ENCODE data around the gene SEC11C.
"Not testable (repeated sequence)": the region's sequence is repeated elsewhere in the genome, so short reads cannot be mapped to it uniquely, and the experiment has no call there.

Gene SEC11C

GRCh38 chr18:59139615-59140301 is at the start of gene SEC11C:
Gene SEC11C, plus strand, starts transcription at chr18:59139884. Its CDS starts 65 bp downstream, at chr18:59139949.
- DNase-seq (ENCODE audit: low read depth in 1 of 2, low spot score in 1 of 2) = peak; percentile 89

- no peak for DNase-seq (ENCODE audit: low read depth in 1 of 2, low spot score in 1 of 2)
These were observed 48.6 kb upstream of the SEC11C start for GRCh38 chr18:59090966-59091603.

DNA sequence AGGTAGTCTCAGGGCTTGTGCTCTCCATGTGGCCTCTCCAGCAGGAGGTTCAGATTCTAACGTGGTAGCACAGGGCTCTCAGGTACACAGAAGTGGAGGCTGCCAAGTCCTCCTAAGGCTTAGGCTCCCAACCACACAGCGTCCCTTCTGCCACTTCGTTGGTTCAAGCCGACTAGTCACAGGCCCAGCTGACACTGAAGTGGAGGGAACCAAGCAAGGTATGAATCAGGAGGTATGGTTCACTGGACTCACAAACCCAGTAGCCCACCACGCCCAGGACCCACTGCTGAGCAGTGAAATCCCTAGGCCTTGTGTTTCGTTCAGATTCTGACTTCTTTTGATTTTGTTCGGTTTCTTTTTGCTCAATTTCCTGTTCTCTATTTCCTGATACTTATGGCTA is 46.0 kb upstream of the SEC11C start:
- DNase-seq (ENCODE audit: low read depth in 1 of 2, low spot score in 1 of 2) = no peak

DNA sequence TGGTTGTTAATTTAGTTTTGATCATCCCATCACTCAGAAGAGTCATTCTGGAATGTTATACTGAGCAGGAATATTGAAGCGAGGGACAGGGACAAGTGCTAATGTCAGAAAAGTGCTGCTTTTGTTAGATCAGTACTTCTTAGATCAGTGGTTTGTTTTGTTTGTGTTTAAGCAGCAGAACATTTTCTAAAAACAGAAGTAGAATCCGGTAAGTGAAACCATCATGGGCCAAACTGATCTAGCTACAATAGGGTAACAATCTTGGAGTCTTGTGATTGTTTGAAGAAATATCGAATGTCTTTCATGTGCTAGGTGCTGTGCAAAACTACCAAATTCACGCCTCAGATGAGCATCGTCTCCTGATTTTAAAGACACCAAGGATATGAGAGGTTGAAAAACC is 45.1 kb upstream of the SEC11C start:
- DNase-seq (ENCODE audit: low read depth in 1 of 2, low spot score in 1 of 2) = no peak

GRCh38 chr18:59096098-59096789 is 43.4 kb upstream of the SEC11C start:
- DNase-seq (ENCODE audit: low read depth in 1 of 2, low spot score in 1 of 2) = no peak

GRCh38 chr18:59101830-59102414 is 37.8 kb upstream of the SEC11C start:
- DNase-seq (ENCODE audit: low read depth in 1 of 2, low spot score in 1 of 2) = no peak

DNA sequence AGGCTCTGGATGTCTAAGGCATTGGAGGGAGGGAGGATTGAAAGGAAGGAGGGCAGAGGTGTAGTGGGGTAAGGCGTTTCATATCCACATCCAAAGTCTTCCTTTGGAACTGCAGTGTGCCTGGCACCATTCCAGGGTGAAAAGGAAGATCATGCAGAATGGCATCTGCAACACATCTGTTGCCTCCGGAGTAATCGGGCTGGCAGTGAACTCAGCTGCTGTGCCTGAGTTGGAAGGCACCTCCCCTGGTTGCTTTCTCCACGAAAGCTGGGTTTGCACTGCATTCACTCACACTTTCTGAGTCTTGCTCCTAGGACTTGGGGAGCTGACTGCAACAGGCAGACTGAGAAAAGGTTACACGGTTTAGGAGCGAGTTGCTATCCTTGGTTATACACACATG is 30.3 kb upstream of the SEC11C start:
- no peak for DNase-seq (ENCODE audit: low read depth in 1 of 2, low spot score in 1 of 2)

- DNase-seq (ENCODE audit: low read depth in 1 of 2, low spot score in 1 of 2) = no peak
These were observed 25.5 kb upstream of the SEC11C start for GRCh38 chr18:59114160-59114559.

- no peak for DNase-seq (ENCODE audit: low read depth in 1 of 2, low spot score in 1 of 2)
These were observed 15.9 kb upstream of the SEC11C start for GRCh38 chr18:59123588-59124369.

- no peak for DNase-seq (ENCODE audit: low read depth in 1 of 2, low spot score in 1 of 2)
These were observed 15.3 kb upstream of the SEC11C start for GRCh38 chr18:59124370-59124704.

- no peak for DNase-seq (ENCODE audit: low read depth in 1 of 2, low spot score in 1 of 2)
These were observed 12.6 kb upstream of the SEC11C start for GRCh38 chr18:59127047-59127446.

DNA sequence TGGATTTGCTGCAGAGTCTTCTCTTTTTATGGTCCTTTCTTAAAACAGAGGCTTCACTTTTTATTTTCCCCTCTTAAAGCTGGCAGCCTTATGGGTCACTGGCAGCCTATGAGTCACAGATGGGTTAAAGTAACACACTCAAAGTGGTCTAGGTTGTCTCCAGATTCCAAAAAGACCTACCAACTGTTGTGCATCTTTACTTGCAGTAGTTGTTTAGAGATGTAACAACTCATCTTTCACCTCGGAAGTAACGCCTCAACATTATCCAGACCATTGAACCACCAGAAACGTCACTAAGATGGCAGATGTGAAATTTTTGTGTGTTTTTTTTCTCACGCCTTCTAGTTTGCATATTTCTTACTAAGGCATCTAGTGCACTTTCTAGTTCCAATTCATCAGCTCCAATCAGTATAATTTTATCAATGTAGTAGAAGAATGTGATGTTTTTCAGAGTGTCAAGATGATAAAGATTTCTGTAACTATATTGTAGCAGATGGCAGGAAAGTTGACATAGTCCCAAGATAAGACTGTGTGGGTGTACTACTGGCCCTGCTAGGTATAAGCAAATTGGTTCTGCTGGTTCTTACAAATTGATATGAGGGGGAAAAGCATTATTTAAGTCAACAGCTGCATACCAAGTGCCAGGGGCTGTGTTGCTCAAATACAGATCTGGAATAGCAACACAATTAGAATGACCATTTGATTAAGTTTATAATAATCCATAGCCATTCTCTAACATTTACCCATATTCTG is 9.6 kb upstream of the SEC11C start:
- no peak for DNase-seq (ENCODE audit: low read depth in 1 of 2, low spot score in 1 of 2)

DNA sequence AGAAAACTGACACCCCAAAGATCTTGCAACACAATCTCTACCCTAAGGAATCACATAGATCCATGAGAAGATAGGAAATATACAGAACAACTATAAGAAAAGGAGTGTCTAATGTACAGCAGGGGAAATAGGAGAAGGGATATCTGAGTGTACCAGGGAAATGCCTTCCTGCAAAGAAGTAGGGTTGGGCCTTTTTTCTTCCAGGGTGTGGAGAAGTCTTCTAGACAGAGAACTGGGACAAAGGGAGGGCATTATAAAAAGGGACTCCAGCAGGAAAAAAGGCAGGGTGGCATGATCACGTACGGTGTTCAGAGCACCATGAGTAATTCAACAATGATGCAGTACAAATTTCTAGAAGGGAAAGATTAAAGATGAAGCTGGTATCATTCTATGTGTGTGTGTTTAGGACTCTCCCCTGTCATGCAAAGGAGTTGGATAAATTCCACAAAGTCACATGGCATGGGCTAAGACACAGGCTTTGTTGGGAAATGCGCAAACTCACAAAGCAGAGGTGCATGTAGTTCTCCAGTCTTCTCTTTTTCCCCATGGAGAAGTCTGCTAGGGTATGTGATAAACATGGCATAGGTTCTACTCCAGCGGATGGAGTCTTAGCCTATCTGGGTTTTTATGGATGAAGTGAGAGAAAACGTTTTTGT is 6.7 kb upstream of the SEC11C start:
- no peak for DNase-seq (ENCODE audit: low read depth in 1 of 2, low spot score in 1 of 2)

GRCh38 chr18:59139291-59139614 is 431 bp upstream of the SEC11C start:
- peak; percentile 85 to 87 for DNase-seq (ENCODE audit: low read depth in 1 of 2, low spot score in 1 of 2)

- DNase-seq (ENCODE audit: low read depth in 1 of 2, low spot score in 1 of 2) = no peak
These were observed 710 bp downstream of the SEC11C start for GRCh38 chr18:59140302-59140885.

- DNase-seq (ENCODE audit: low read depth in 1 of 2, low spot score in 1 of 2) = no peak
These were observed 1.8 kb downstream of the SEC11C start for GRCh38 chr18:59141294-59142068.

GRCh38 chr18:59142274-59142673 is 2.6 kb downstream of the SEC11C start:
- no peak for DNase-seq (ENCODE audit: low read depth in 1 of 2, low spot score in 1 of 2)

GRCh38 chr18:59142800-59143416 is 3.2 kb downstream of the SEC11C start:
- DNase-seq (ENCODE audit: low read depth in 1 of 2, low spot score in 1 of 2) = not testable (repeated sequence)

- no peak for DNase-seq (ENCODE audit: low read depth in 1 of 2, low spot score in 1 of 2)
These were observed 3.8 kb downstream of the SEC11C start for GRCh38 chr18:59143441-59143840.
